SKM-1 (cell line): ENCODE results near the gene ZFAND2B.

Experiments
- DNase-seq: peaks from one replicate; lab custom pipeline; 2025; ENCODE audit not compliant: unreplicated experiment; lab: John Stamatoyannopoulos, UW

ZFAND2B gene

DNA sequence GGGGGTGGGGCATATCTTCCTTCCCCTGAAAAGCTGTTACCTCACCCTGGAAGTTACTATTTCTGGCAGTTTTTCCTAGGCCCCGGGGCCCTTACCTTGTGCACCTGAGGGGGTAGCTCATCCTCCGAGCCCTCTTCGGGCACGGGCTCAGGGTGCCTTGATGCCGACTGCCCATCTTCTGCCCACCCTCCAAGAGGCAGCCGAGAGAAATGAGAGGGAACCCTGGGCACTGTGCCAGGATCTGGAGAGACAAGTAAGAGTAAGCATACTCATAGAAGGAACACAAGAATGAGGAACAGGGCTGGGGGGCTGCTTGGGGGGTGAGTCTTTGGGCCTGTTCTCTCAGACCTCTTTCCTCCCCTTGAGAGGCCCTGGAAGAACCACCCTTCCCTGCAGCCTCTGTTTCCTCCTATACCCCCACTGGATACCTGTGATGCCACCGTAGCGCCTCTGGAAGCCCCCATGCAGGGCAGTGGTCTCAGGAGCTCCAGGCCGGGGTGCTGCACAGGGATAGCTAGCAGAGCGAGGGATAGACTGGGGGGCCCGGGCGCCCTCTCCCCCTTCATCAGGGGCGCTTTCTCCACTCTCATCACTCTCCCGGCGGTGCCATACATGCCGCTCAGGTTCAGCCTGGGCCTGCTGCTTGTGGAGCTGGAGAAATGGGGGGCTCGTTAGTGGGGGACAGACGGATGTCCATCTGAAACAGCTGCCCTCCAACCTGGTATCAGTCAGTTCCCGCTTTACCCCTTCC is 14.2 kb downstream of the ZFAND2B start:
- no peak for DNase-seq

DNA sequence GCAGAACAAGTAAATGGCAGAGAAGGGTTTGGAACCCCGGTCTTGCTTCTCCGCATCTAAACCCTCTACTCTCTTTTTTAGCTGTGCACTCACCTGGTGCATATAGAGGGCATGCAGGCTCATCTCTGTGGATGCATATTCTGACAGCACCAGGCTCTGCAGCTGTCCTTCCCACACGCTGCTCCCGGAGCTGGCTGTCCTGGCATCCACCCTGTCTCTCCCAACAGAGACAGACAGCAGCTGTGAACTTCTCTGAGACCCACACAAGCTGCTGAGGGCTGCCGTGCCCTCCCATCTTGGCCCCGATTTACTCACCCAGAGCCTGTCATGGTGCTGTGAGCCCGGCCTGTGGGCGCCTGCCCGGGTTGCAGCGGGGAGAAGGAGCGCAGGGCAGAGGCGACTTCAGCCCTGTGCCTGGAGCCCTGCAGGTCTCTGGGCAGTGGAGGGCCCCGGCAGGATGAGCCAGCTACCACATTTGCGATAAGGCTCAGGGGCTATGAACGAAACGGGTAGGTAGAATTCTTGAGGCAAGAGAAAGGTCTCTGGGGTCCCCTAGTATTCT is 15.5 kb downstream of the ZFAND2B start:
- DNase-seq, result no peak

DNA sequence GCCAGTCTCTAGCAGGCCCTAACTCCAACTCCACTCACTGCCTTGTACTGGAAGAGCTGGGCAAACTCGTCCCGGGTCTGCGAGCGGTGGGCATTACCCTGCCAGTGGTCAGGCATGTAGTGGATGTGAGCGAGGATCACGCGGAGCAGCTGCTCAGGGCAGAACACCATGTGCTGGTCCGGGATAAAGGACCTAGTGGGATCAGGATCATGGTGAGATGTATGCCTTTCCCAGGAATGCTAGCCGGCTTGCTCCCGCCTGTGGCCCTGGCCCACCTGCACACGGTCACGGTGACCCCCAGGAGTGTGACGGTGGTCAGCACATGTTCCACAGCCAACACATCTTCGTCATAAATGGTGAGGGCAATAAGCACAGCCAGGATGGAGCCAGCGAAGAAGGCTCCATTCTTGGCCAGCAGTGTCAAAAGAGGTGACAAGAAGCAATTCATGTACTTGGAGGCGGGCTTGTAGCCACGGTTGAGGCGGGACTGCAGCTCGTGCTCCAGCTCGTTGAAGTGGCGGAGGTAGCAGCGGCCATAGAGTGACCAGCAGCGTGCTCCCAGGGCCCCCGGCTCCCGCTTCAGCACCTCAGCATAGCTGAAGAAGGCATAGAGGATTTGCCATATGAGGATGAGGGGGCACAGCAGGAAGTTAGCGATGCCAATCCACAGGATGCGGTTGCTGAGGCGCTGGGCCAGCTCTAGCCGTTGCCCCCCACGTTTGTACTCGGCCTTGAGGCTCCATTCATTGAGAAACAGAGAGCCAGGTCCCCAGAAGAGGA is 17.4 kb downstream of the ZFAND2B start:
- no peak for DNase-seq

DNA sequence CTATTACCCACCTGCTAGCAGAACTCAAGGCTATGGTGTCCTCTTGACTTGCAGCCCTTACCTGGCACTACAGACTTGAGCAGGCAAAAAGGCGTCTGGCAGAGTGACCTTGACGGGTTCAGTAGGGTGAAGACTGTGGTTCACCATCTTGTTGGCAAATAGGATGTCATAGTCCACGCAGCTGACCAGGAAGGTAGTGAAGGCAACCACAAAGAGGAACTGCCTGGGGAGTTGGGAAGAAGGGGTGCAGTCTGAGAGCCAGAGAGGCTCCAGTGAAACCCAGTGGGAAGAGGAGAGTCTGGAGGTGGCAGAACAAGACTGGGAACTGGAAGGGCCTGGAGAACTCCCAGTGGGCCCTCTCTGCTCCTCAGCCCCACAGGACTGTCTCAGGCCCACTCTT is 18.8 kb downstream of the ZFAND2B start:
- peak; percentile 83 for DNase-seq

DNA sequence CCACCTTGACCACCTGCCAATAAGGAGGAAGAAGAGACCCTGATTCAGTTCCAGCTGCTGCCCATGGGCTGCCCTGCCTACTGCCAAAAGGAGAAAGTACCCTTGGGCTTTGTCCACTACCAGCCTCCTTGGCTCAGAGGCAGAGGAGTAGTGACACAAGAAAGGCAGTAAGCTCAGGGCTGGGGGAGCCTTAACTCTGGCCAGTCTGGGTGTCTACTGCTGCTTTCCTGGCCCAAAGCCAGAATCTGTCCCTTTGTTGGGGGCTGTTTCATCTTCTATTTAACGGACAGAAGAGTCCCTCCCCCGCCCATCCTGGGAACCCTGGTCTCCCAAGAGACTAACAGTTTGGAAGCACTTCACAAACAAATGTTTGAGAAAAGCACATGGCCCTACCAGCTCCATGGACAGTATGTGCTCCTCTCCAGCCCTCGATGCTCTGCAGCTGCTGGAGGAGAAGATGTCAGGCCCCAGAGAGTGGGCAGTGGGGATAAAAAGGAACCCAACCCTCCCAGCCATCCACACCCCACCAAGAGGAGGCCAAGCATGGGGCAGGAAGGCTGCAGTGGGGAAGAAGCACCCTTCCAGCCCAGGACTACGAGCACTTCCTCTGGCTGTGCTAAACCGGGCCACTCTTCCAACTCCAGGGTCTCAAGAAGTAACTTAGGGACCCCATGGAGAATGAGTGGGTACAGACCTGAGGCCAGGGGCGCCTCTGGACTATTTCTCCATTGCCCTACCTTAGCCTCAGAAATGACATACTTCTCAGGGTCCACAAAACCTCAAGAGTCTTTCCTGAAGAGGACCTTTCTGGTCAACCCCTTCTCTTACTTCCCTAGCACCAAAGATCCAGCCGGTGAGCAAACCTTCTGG is 21.7 kb downstream of the ZFAND2B start:
- no peak for DNase-seq

DNA sequence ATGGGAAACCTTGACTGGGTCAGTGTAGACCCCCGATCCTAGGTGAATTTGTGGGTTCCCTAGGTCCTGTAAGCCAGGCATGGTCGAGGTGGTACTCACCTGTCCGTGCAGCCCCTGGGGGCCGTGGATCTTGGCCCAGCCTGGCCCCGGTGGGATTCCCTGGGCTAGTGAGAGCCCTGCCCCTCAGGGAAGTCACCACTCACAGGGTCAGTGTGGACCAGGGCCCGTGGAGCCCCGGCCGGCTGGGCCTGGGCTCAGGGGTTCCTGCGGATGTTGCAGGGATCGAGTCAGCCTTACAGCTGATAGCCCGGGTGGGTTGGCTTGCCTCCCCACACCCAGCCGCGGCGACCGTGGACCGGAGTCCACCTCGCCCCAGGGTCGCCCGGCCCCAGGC is 22.3 kb downstream of the ZFAND2B start:
- DNase-seq, result no peak

DNA sequence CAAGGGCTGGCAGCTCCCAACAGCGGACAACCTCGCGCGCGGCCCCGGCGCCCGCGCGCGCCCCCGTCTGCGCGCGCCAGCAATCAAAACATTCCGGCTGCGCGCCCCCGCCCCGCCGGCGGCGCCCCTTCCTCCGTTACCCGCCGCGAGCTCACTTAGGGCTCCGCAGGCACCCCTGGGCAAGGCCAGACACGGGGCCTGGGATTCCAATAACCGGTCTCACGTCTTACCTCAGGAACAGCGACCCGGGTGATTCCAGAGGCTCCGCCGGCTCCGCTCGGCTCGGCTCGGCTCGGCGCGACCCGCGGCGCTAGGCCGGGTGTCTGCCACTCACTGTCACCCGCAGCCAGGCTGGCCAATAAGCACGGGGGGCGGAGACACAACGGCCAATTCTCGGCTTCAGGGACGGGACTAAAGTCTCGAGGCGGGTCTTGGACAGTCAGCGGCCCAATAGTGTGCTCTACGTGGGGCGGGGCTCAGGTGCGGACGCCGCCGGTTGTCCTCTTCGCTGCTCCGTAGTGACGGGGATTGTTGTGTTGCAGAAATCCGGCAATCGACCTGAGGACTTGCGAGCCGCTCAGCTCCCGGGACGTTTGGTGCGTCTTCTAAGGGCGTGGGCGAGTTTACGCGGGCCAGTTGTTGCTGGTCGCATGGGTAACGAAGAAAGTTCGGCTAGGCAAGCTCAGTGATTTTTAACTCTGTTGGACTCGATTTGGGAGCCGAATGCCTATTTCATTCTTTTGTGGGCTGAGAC is 22.9 kb downstream of the ZFAND2B start, which contains the start of the genes ANKZF1 and ATG9A:
Gene ANKZF1 (plus strand): TSS at position 502 of the 754 bp plus-strand sequence. CDS start 452 bp downstream, outside the sequence.
Gene ATG9A (minus strand): TSS at position 332 of the 754 bp plus-strand sequence. CDS start 1,612 bp downstream, outside the sequence.
- DNase-seq, result peak; percentile 98

DNA sequence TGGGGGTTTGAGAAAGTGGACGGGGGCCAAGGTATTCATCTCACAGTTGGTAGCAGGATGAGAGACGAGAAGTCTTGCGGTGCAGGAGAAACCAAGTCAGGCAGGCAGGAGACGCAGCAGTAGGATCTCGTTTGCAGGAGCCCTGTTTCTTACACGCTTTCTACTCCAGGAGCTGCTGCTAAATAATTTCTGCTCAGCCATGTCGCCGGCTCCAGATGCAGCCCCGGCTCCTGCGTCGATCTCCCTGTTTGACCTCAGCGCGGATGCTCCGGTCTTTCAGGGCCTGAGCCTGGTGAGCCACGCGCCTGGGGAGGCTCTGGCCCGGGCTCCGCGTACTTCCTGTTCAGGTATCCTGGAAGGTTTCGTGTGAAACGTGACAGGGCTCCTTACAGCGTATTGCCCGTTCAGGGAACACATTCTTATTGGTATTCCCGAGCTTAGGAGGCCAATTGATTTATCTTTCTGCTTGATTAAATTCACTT is 23.5 kb downstream of the ZFAND2B start:
- DNase-seq, result peak; percentile 54

DNA sequence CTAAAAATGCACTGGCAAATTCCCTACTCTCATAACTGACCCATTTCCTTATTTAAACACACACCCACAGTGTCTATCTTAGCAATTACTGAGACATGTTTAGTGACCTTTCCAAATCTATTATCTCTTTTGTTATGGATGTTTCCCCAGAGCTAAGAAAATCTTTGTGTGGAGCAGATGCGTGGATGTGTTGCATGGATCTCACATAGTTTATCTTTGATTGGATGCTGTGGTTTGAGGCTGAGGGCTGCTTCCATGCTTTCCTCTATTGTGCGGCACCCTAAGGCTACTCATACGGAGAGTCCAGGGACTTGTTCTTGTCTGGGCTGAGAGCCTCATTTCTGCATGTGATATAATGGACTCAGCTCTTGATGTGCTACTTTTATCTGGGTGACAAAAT is 27.7 kb downstream of the ZFAND2B start:
- DNase-seq, result no peak

DNA sequence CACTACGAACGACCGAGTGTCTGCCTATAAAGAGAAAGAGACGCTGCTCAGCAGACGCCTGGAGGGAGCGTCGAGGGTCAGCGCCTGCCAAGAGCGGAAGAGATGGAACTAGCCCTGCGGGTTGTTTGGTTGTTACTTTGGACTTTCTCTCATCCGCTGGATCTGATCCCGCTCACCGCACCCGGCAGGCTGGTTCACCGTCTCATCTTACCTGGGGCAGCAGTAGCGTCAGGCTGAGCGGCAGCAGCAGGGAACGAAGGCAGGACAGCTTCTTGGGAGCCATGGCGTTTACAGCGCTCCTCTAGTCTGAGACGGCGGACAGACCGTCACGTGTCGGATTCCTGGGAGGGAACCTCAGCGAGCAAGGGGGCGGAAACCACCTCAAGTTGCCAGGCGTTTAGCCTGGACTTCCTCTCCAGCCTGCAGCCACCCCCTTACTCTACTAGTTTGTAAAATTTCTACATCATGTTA is 36.7 kb downstream of the ZFAND2B start:
- no peak for DNase-seq

DNA sequence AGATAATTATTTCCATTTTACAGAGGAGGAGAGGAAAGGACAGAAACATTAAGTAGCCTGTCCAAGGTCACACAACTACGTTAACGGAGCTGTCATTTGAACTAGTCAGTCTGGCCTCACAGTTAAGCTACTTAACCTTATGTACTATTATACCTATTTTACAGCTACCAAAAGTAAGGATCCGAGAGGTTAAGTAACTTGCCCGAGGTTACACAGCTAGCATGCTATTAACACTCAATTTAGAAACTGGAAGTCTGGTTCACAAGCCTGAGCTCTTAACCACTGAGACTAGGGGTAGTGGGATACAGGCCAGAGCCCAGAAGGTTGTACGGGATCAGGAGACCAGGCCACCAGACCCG is 38.2 kb downstream of the ZFAND2B start:
- DNase-seq, result no peak

DNA sequence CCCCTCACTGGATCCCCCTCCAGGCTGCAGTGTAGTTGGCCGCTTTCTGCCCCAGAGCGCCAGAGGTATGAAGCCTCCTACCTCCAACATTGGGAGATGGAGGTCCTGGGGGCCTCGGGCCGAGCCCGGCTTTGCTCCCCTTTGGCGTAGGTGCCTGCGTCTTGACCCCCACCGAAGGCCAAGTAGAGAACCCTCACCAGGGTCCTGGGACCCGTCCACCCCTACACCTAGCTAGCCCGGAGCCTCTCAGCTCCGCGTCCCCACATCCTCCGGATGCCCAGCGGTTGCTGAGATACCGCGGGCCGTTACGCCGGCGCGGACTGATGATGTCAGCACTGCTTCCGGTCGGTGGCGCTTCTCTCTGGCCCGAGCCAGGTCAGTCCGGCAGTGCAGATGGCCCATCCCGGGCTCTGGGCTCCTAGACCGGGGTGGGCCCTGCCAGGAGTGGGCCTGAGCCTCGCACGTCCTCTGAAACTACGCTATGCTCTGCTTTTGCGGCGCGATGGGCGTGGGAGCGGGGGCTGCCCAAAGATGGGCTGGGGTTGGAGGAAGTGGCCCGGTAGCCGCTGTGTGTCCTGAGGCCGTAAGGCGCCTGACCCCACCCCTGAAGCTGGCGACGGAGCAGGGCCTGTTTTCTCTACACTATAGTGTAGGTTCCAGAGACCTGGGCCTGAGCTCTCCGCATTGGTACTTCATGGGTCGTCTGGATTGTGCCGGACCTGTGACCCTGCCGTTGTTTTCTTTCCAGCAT is 38.7 kb downstream of the ZFAND2B start, which contains the start of the genes GLB1L and STK16:
Gene GLB1L (minus strand): TSS at position 297 of the 751 bp plus-strand sequence. CDS start 1,871 bp downstream, outside the sequence.
Gene STK16 (plus strand): TSS at position 332 of the 751 bp plus-strand sequence. CDS start 521 bp downstream, outside the sequence.
- peak; percentile 52 for DNase-seq

DNA sequence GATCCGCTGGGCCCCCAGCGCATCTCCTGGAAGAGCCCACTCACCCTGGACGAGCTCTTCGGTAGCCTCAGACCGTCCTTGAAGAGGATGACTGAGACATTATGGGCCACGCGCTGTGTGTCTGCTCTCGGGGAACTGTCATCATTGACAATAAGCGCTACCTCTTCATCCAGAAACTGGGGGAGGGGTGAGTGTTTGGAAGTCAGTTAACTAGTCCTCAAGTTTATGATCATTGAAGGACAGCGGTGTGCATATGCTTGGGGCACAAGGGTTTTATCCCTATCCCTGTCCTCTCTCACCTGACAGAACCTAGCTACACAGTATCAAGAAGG is 39.3 kb downstream of the ZFAND2B start:
- no peak for DNase-seq

DNA sequence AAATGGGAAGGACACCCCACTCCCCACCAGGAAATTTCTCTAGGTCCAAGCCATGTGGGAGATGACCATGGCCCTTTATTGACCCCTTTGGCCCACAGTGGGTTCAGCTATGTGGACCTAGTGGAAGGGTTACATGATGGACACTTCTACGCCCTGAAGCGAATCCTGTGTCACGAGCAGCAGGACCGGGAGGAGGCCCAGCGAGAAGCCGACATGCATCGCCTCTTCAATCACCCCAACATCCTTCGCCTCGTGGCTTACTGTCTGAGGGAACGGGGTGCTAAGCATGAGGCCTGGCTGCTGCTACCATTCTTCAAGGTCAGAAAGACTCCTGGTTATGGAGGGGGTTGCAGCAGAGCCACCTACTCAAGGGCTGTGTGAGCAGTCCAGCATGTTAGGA is 40.0 kb downstream of the ZFAND2B start:
- DNase-seq, result no peak

DNA sequence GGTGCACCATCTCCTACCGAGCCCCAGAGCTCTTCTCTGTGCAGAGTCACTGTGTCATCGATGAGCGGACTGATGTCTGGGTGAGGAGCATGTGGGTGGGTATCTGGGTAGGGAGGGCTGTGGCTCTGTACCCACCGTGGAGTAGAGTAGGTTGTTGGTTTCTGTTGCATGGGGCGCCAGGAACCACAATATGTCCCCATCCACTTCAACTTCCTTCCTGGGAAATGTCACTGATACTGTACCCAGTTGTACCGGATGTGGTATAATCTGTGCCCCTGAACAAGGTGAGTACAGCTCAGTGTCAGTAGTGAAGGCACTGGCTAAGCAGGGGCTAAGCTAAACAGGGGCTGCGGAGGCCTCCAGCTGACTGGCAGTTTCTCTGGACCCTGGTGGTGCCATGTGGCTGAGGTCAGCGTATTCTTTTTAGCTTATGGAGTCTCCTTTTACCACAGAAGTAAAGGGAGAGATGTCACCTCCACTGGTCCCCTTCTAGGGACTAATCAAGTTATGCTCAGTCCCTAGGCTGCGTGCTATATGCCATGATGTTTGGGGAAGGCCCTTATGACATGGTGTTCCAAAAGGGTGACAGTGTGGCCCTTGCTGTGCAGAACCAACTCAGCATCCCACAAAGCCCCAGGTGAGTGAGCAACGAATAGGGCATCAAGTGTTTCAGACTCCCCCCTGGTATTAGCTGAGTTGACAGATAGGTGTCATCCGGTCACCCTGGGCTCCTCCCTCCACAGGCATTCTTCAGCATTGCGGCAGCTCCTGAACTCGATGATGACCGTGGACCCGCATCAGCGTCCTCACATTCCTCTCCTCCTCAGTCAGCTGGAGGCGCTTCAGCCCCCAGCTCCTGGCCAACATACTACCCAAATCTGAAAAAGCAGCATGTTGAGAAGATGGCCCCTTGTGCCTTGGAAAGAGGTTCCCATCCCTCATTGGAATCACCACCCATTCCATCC is 41.4 kb downstream of the ZFAND2B start:
- no peak for DNase-seq

DNA sequence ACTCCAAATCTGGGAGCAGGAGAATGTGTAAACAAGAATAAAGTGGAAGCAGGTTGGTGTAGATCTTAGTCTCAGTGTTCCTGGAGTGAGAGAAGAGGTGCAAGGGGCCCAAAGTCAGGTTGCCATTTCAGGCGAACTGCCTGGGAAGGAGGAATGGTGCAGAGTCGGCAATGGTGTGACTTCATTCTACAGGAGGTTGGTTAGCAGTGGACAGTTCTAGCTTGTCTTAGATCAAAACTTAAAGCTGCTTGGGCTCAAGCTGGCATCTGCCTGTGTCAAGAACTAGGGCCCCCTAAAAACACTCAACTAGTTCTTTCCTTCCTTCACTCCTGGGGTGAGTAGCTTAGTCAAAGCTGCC is 42.2 kb downstream of the ZFAND2B start:
- DNase-seq, result no peak

DNA sequence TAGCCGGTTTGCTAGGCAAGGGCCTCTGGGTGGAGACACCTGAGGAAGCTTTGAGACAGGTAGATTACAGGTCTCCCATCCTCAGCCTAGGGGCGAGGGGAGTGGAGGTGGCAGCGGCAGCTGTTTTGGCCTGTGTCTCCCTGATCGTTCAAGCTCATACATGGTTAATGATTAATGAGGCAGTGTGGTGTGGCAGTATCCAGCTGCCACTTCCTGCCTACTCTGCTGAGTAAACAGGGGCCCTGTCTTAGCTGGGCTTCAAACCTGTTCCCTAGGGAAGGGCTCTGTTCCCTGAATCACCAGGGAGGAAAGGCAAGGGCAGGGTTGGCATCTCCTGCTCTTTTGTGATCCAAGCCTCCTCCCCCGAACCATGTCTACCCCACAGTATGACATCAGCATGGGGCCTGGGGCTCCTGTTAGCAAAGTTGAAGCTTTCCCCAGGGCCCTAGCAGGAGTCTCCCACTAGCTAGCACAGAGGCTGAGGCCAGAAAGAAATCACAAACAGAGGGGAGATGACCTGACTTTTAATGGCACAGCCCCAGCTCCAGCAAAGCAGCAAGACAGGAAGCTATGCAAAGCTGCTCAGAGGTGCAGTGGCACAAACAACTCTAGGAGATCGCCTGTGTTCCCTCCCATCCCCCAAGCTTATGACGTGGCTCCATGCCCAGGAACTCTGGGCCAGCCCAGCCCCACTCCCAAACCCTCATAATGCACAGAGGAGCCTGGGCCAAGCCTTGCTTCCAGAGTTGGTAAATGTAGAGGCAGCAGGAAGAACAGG is 42.8 kb downstream of the ZFAND2B start:
- no peak for DNase-seq
